GM11168 (cell line): ENCODE measurements around the gene PCTP.

Experiments used
- in situ Hi-C: fragments of 300-500 bp; cut with MboI; formaldehyde crosslinking; loops from one replicate; pipeline ENCODE4 v1.12.0; 2022; ENCODE audit warnings: low sequenced_read_pairs; ENCODE audit not compliant: unreplicated experiment

PCTP gene

GRCh38 chr17:55747209-55747608, 3.6 kb upstream of the PCTP start:
- in situ Hi-C loops = no loop called here

GRCh38 chr17:55748841-55749240, 2.0 kb upstream of the PCTP start:
- in situ Hi-C loops = no loop called here

GRCh38 chr17:55749985-55750384, 866 bp upstream of the PCTP start:
- in situ Hi-C loops = no loop called here

- in situ Hi-C loops = no loop called here
Measured at GRCh38 chr17:55751720-55752250, 934 bp downstream of the PCTP start.

GRCh38 chr17:55756689-55757088, 5.8 kb downstream of the PCTP start:
- in situ Hi-C loops = no loop called here

- in situ Hi-C loops = no loop called here
Measured at GRCh38 chr17:55757659-55758058, 6.8 kb downstream of the PCTP start.

GRCh38 chr17:55758171-55758570, 7.3 kb downstream of the PCTP start:
- in situ Hi-C loops = no loop called here

- in situ Hi-C loops = no loop called here
Measured at GRCh38 chr17:55760643-55761355, 9.9 kb downstream of the PCTP start.

- in situ Hi-C loops = no loop called here
Measured at GRCh38 chr17:55762086-55762858, 11.4 kb downstream of the PCTP start.

GRCh38 chr17:55763856-55764255, 13.0 kb downstream of the PCTP start:
- in situ Hi-C loops = no loop called here

- in situ Hi-C loops = no loop called here
Measured at GRCh38 chr17:55764610-55765009, 13.8 kb downstream of the PCTP start.

- in situ Hi-C loops = no loop called here
Measured at GRCh38 chr17:55765472-55765871, 14.6 kb downstream of the PCTP start.

- in situ Hi-C loops = no loop called here
Measured at GRCh38 chr17:55768936-55769624, 18.2 kb downstream of the PCTP start.

GRCh38 chr17:55769625-55770000, 18.8 kb downstream of the PCTP start:
- in situ Hi-C loops = no loop called here

GRCh38 chr17:55770196-55770870, 19.5 kb downstream of the PCTP start:
- in situ Hi-C loops = no loop called here

GRCh38 chr17:55772086-55772485, 21.2 kb downstream of the PCTP start:
- in situ Hi-C loops = no loop called here

- in situ Hi-C loops = no loop called here
Measured at GRCh38 chr17:55773671-55774070, 22.8 kb downstream of the PCTP start.

- in situ Hi-C loops = no loop called here
Measured at GRCh38 chr17:55774846-55775271, 24.0 kb downstream of the PCTP start.

- in situ Hi-C loops = no loop called here
Measured at GRCh38 chr17:55776271-55776670, 25.4 kb downstream of the PCTP start.

- in situ Hi-C loops = no loop called here
Measured at GRCh38 chr17:55777471-55777971, 26.7 kb downstream of the PCTP start.
